ENCODE results near the gene TNFRSF11A. TPM values are rescaled to one million over a fixed set of nuclear protein-coding genes. Genes with fewer than 3 reads are reported as not detected.
A peak's percentile ranks its signal among the peaks of the same experiment; 100 is the strongest.

TNFRSF11A gene
- total and polyA plus RNA-seq, 5 donors from 2014 or later: 0.93 to 3.6 (median 2.1) TPM

GRCh38 chr18:62284637-62285036 is 40.5 kb upstream of the TNFRSF11A start:
- H3K27ac ChIP-seq (ENCODE audit: insufficient read depth, low read length, poor library complexity, severe bottlenecking): no peak overlapping the region
- no peaks in the 10 kb centered on the region for H3K9me3 Mint-ChIP-seq
- no peak for ATAC-seq (ENCODE audit: low read depth in 2 of 2)
- H3K36me3 ChIP-seq (ENCODE audit: control insufficient read depth, insufficient read depth, low read length): peaks cover 68% of the 10 kb centered on the region
- H3K4me1 Mint-ChIP-seq: peaks cover 0 to 5% (median 2%) of the 10 kb centered on the region in 4 donors
- H3K27me3 ChIP-seq (ENCODE audit: control insufficient read depth, insufficient read depth, low read length): no peaks in the 10 kb centered on the region
- H3K36me3 Mint-ChIP-seq: peaks cover 60% of the 10 kb centered on the region
- no peaks in the 10 kb centered on the region for H3K27me3 Mint-ChIP-seq
- H3K4me3 Mint-ChIP-seq: no peak overlapping the region
- peak overlapping the region in 2 of 3 donors; percentile 9 to 23 for H3K27ac Mint-ChIP-seq
- H3K4me3 ChIP-seq (ENCODE audit: low read depth, low read length): no peak overlapping the region
- DNase-seq: no peak
- no peaks in the 10 kb centered on the region for H3K9me3 ChIP-seq (ENCODE audit: control insufficient read depth in 2 of 2, low read length in 2 of 2)
- no peaks in the 10 kb centered on the region for H3K4me1 ChIP-seq (ENCODE audit: control insufficient read depth, insufficient read depth, low read length, poor library complexity, severe bottlenecking)

- Histone ChIP-seq H3K36me3 (ENCODE audit: control insufficient read depth, insufficient read depth, low read length) (peaks cover 64% of the 10 kb centered on the region), H3K27me3 (ENCODE audit: control insufficient read depth, insufficient read depth, low read length) (no peaks in the 10 kb centered on the region), H3K4me1 (ENCODE audit: control insufficient read depth, insufficient read depth, low read length, poor library complexity, severe bottlenecking) (no peaks in the 10 kb centered on the region), H3K27ac (ENCODE audit: insufficient read depth, low read length, poor library complexity, severe bottlenecking) (no peak overlapping the region), H3K4me3 (ENCODE audit: low read depth, low read length) (no peak overlapping the region), H3K9me3 (ENCODE audit: control insufficient read depth in 2 of 2, low read length in 2 of 2) (no peaks in the 10 kb centered on the region)
- ATAC-seq (ENCODE audit: low read depth in 2 of 2) (no peak), DNase-seq (no peak)
- Mint-ChIP-seq H3K27me3 (no peaks in the 10 kb centered on the region), H3K36me3 (peaks cover 60% of the 10 kb centered on the region), H3K27ac (no peak overlapping the region), H3K4me3 (peak overlapping the region in 1 of 4 donors; percentile 2), H3K4me1 (peaks cover 0 to 5% (median 2%) of the 10 kb centered on the region in 4 donors), H3K9me3 (no peaks in the 10 kb centered on the region)
Observed at GRCh38 chr18:62285281-62285680, 39.8 kb upstream of the TNFRSF11A start.

GRCh38 chr18:62287781-62288664 is 37.1 kb upstream of the TNFRSF11A start:
- H3K4me3 ChIP-seq (ENCODE audit: low read depth, low read length): no peak overlapping the region
- no peak overlapping the region for H3K27ac ChIP-seq (ENCODE audit: insufficient read depth, low read length, poor library complexity, severe bottlenecking)
- Mint-ChIP-seq H3K36me3 (peaks cover 51% of the 10 kb centered on the region), H3K27me3 (no peaks in the 10 kb centered on the region), H3K9me3 (no peaks in the 10 kb centered on the region), H3K4me1 (peaks cover 0 to 5% (median 2%) of the 10 kb centered on the region in 4 donors), H3K27ac (no peak overlapping the region), H3K4me3 (no peak overlapping the region)
- peaks cover 70% of the 10 kb centered on the region for H3K36me3 ChIP-seq (ENCODE audit: control insufficient read depth, insufficient read depth, low read length)
- no peak for ATAC-seq (ENCODE audit: low read depth in 2 of 2)
- no peaks in the 10 kb centered on the region for H3K27me3 ChIP-seq (ENCODE audit: control insufficient read depth, insufficient read depth, low read length)
- H3K9me3 ChIP-seq (ENCODE audit: control insufficient read depth in 2 of 2, low read length in 2 of 2): no peaks in the 10 kb centered on the region
- DNase-seq: no peak
- no peaks in the 10 kb centered on the region for H3K4me1 ChIP-seq (ENCODE audit: control insufficient read depth, insufficient read depth, low read length, poor library complexity, severe bottlenecking)

- Mint-ChIP-seq H3K36me3 (peaks cover 45% of the 10 kb centered on the region), H3K4me1 (peaks cover 0 to 8% (median 2%) of the 10 kb centered on the region in 4 donors), H3K27ac (no peak overlapping the region), H3K27me3 (no peaks in the 10 kb centered on the region), H3K4me3 (no peak overlapping the region), H3K9me3 (no peaks in the 10 kb centered on the region)
- H3K36me3 ChIP-seq (ENCODE audit: control insufficient read depth, insufficient read depth, low read length): peaks cover 69% of the 10 kb centered on the region
- no peaks in the 10 kb centered on the region for H3K27me3 ChIP-seq (ENCODE audit: control insufficient read depth, insufficient read depth, low read length)
- ATAC-seq (ENCODE audit: low read depth in 2 of 2) (no peak), DNase-seq (no peak)
- no peak overlapping the region for H3K4me3 ChIP-seq (ENCODE audit: low read depth, low read length)
- no peak overlapping the region for H3K27ac ChIP-seq (ENCODE audit: insufficient read depth, low read length, poor library complexity, severe bottlenecking)
- no peaks in the 10 kb centered on the region for H3K9me3 ChIP-seq (ENCODE audit: control insufficient read depth in 2 of 2, low read length in 2 of 2)
- no peaks in the 10 kb centered on the region for H3K4me1 ChIP-seq (ENCODE audit: control insufficient read depth, insufficient read depth, low read length, poor library complexity, severe bottlenecking)
Observed at GRCh38 chr18:62288665-62289008, 36.5 kb upstream of the TNFRSF11A start.

- H3K4me1 ChIP-seq (ENCODE audit: control insufficient read depth, insufficient read depth, low read length, poor library complexity, severe bottlenecking): no peaks in the 10 kb centered on the region
- H3K9me3 ChIP-seq (ENCODE audit: control insufficient read depth in 2 of 2, low read length in 2 of 2): no peaks in the 10 kb centered on the region
- H3K4me3 ChIP-seq (ENCODE audit: low read depth, low read length): no peak overlapping the region
- H3K27ac ChIP-seq (ENCODE audit: insufficient read depth, low read length, poor library complexity, severe bottlenecking): no peak overlapping the region
- Mint-ChIP-seq H3K36me3 (peaks cover 41% of the 10 kb centered on the region), H3K4me3 (no peak overlapping the region), H3K27ac (no peak overlapping the region), H3K9me3 (no peaks in the 10 kb centered on the region), H3K4me1 (peaks cover 0 to 12% (median 0%) of the 10 kb centered on the region in 4 donors), H3K27me3 (no peaks in the 10 kb centered on the region)
- DNase-seq (no peak), ATAC-seq (ENCODE audit: low read depth in 2 of 2) (no peak)
- peaks cover 69% of the 10 kb centered on the region for H3K36me3 ChIP-seq (ENCODE audit: control insufficient read depth, insufficient read depth, low read length)
- H3K27me3 ChIP-seq (ENCODE audit: control insufficient read depth, insufficient read depth, low read length): no peaks in the 10 kb centered on the region
Observed at GRCh38 chr18:62289047-62289446, 36.1 kb upstream of the TNFRSF11A start.

GRCh38 chr18:62294073-62294472 is 31.0 kb upstream of the TNFRSF11A start:
- Histone ChIP-seq H3K9me3 (ENCODE audit: control insufficient read depth in 2 of 2, low read length in 2 of 2) (no peaks in the 10 kb centered on the region), H3K27ac (ENCODE audit: insufficient read depth, low read length, poor library complexity, severe bottlenecking) (no peak overlapping the region), H3K4me1 (ENCODE audit: control insufficient read depth, insufficient read depth, low read length, poor library complexity, severe bottlenecking) (no peaks in the 10 kb centered on the region), H3K27me3 (ENCODE audit: control insufficient read depth, insufficient read depth, low read length) (no peaks in the 10 kb centered on the region), H3K4me3 (ENCODE audit: low read depth, low read length) (no peak overlapping the region), H3K36me3 (ENCODE audit: control insufficient read depth, insufficient read depth, low read length) (peaks cover 45% of the 10 kb centered on the region)
- ATAC-seq (ENCODE audit: low read depth in 2 of 2): no peak
- Mint-ChIP-seq H3K27ac (no peak overlapping the region), H3K27me3 (no peaks in the 10 kb centered on the region), H3K36me3 (peaks cover 18% of the 10 kb centered on the region), H3K4me1 (peaks cover 0 to 13% (median 4%) of the 10 kb centered on the region in 4 donors), H3K9me3 (no peaks in the 10 kb centered on the region), H3K4me3 (no peak overlapping the region)
- no peak for DNase-seq

GRCh38 chr18:62300359-62300963 is 24.6 kb upstream of the TNFRSF11A start:
- H3K4me1 ChIP-seq (ENCODE audit: control insufficient read depth, insufficient read depth, low read length, poor library complexity, severe bottlenecking): no peaks in the 10 kb centered on the region
- Mint-ChIP-seq H3K27me3 (no peaks in the 10 kb centered on the region), H3K4me1 (peaks cover 6 to 20% (median 16%) of the 10 kb centered on the region in 4 donors), H3K4me3 (no peak overlapping the region), H3K27ac (peak overlapping the region in 1 of 3 donors; percentile 16), H3K36me3 (peaks cover 55% of the 10 kb centered on the region), H3K9me3 (no peaks in the 10 kb centered on the region)
- peaks cover 67% of the 10 kb centered on the region for H3K36me3 ChIP-seq (ENCODE audit: control insufficient read depth, insufficient read depth, low read length)
- ATAC-seq (ENCODE audit: low read depth in 2 of 2) (no peak), DNase-seq (no peak)
- H3K9me3 ChIP-seq (ENCODE audit: control insufficient read depth in 2 of 2, low read length in 2 of 2): no peaks in the 10 kb centered on the region
- no peaks in the 10 kb centered on the region for H3K27me3 ChIP-seq (ENCODE audit: control insufficient read depth, insufficient read depth, low read length)
- no peak overlapping the region for H3K27ac ChIP-seq (ENCODE audit: insufficient read depth, low read length, poor library complexity, severe bottlenecking)
- no peak overlapping the region for H3K4me3 ChIP-seq (ENCODE audit: low read depth, low read length)

Measured in CD4-positive, CD25-positive, alpha-beta regulatory T cell (primary cell).